GM21619 (cell line): ENCODE results near the gene PPARD.
"Not testable (repeated sequence)": the region's sequence is repeated elsewhere in the genome, so short reads cannot be mapped to it uniquely, and the experiment has no call there.

Experiments used
- ATAC-seq: cut with Tn5 transposase; IDR thresholded peaks from one replicate; pipeline ENCODE4 v1.9.1; 2021; ENCODE audit not compliant: unreplicated experiment

The PPARD gene

GRCh38 chr6:35435074-35435837 is 92.9 kb downstream of the PPARD start:
- no peak for ATAC-seq

DNA sequence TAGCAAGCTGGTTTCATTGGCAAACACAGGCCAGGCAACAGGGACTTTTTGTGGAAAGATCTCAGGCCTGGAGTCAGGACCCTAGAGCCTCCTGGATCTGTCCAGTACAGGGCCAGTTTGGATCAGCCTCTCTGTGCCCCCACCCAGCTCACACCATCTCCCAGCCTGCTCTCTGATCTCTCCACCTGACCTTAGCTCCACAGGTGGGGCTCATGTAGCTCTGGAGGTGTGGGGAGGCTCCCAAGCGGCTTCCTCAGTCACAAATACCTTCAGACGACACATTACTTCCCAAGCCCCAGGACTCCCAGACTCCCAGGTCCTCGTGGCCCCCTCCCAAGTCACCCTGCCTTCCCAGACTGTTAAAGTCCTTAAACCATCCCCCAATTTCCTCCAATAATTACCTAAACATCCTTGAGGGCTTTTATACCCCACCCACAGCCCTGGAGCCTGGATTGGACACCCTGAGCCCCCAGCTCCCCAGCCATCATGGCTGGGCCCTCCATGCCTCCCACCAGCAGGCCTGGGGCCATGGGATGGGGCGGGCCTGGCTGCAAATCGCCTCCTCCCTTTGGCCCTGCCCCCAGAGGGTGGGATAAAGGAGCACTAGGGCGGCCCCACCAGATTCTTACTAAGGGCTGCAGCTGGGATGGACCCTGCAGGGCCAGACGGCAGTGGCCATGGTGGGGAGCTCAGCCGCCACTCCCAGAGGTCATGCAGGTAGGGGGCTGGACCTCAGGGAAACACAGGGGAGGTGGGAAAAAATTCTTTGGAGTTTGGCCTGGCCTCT is 93.9 kb downstream of the PPARD start:
- ATAC-seq: no peak

- ATAC-seq: not testable (repeated sequence)
Measured at GRCh38 chr6:35438378-35439065, 96.2 kb downstream of the PPARD start.

GRCh38 chr6:35439308-35439707 is 97.0 kb downstream of the PPARD start:
- ATAC-seq: no peak

DNA sequence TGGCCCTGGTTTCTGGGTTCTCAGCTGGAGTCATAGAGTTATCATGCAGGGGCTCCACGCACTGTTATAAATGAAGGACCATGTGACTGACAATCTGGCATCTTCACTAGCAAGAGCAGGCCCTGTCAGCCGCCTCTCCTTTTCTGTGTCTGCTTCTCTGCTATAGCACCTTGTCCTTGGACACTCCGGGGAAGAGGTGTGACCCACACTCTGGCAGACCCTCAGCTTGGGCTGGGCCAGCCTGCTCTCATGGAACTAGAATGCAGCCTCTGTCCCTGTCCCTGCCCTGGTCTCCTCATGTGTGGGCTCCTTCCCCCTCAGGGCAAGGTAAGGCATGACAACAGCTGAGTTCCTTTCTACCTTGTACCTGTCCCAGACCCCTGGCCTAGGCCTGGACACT is 98.8 kb downstream of the PPARD start:
- ATAC-seq: no peak

GRCh38 chr6:35441642-35442041 is 99.3 kb downstream of the PPARD start:
- no peak for ATAC-seq

GRCh38 chr6:35442693-35443092 is 100.3 kb downstream of the PPARD start:
- no peak for ATAC-seq

GRCh38 chr6:35443341-35444030 is 101.1 kb downstream of the PPARD start:
- ATAC-seq: no peak

DNA sequence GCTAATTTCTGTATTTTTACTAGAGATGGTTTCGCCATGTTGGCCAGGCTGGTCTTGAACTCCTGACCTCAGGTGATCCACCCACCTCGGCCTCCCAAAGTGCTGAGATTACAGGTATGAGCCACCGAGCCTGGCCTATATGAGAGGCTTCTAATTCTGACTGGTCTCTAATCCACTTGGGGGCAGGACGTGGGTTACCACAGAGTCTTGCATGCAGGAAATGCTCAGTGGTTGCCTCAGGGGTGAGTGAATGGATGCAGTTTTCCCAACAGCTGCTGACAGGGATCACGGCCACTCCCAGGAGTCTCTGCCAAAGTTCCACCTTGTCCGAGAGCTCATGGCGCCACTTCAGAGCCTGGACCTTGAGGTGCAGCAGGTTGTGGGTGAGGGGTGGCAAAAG is 103.3 kb downstream of the PPARD start:
- ATAC-seq: no peak

- ATAC-seq: no peak
Measured at GRCh38 chr6:35448191-35448590, 105.8 kb downstream of the PPARD start.

DNA sequence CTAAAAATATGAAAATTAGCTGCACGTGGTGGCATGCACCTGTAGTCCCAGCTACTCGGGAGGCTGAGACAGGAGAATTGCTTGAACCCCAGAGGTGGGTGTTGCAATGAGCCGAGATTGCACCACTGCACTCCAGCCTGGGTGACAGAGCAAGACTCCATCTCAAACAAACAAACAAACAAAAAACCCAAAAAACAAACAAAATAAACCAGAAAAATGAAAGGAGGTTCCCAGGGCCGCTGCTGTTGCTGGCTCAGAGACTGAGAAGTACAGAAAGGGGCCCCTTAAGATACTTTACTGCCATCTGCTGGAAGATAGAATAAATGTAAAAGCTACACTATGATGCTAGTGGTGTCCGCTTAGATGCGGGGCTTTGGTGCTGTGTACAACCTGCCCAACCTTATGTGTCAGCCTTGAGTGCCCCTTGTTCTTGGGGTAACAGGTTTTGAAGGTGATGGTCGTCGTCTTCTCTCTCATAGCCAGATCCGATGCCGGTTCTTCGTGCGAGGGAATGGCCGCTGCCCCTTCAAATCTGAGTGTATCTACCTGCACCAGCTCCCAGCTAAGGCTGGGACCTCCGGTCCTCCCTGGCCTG is 107.0 kb downstream of the PPARD start:
- no peak for ATAC-seq

DNA sequence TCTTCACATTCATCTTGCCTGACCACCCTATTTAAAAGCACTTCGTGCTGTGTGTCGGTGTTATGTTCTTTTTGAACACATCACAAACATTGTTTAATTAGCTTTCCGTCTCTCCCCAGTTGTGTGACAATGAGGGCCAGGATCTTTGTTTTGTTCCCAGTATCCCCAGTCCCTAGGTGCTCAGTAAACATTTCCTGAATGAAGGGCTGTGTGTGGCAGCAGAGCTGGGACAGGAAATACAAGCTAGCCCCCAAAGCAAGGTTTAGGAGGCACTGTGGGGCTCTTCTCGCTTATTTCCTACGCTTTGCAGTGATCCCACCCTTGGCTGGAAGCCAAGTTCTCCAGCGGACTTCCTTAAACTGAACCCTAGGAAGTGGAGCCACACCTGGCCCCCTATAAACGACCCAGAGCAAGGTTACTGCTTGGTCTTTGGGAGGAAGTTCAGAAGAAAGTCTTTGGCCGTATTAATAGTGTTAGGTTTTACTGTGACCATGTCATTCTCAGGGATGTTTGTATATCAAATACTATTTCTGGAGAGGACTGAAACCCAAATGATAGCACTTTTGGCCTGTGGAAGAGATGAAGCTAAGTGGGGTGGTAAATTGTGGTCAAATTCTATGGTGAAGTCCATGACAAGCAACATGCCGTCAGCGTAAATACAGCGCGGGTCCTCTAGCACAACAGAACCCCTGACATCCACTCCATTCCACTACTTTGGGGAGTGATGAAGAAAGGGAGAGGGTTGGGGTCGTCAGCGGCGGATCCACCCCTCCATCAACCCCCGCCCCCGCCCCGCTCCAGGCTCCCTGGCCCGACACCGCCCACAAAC is 109.2 kb downstream of the PPARD start:
- ATAC-seq: no peak

DNA sequence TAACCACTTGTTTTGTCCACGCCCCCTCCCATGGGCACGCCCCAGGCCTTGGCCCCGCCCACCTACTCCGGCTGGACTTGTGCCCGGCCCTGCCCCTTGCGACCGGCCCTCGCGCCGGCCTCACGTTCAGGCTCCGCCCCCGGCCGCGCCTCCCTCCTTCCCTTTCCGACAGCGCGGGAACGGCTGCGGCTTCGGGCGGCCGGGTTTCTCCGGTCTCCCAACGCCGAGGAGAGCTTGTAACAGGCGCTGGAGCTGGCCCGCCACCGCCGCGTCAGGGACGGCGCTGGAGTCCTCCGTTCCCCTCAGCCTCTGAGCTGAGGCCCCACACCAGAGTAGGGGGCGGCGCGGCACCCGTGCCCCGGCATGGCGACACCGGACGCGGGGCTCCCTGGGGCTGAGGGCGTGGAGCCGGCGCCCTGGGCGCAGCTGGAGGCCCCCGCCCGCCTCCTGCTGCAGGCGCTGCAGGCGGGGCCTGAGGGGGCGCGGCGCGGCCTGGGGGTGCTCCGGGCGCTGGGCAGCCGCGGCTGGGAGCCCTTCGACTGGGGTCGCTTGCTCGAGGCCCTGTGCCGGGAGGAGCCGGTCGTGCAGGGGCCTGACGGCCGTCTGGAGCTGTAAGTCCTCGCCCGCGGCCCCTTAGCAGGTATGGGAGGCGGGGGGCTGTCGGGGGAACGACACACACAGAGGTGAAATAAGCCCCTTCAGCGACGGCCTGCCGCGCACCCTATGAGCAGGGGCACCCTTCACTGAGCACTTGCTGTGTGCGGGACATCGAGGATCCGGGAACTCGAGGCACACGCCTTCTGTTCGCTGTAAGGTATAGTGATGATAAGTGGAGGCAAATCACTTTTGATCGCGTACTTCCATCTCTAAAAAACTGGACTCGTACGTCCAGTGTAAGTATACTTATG is 110.1 kb downstream of the PPARD start, which contains the start of gene FANCE:
Gene FANCE (plus strand): TSS at position 156 of the 908 bp plus-strand sequence. CDS start 208 bp downstream, at position 364.
- ATAC-seq: peak; percentile 87

GRCh38 chr6:35453236-35453635 is 110.9 kb downstream of the PPARD start:
- ATAC-seq: no peak

- no peak for ATAC-seq
Measured at GRCh38 chr6:35454391-35455110, 112.2 kb downstream of the PPARD start.

- no peak for ATAC-seq
Measured at GRCh38 chr6:35457907-35458306, 115.5 kb downstream of the PPARD start.

- no peak for ATAC-seq
Measured at GRCh38 chr6:35461270-35461669, 118.9 kb downstream of the PPARD start.

DNA sequence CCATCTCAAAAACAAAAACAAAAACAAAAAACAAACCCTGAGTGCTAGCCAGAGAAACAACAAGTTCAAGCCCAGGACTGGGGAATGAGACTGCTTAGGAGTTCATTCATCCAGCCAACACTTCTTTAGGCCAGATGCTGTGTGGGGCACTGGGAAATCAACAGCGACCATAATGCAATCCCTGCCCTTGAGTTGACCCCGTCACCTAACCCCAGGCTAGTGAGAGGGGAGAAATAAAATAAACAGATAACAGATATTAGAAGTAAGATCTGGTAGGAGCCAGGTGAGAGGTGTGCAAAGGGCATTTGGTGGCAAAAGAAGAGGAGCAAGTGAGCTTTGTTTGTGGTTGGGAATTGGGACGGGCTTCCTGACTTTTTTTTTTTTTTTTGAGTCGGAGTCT is 120.9 kb downstream of the PPARD start:
- ATAC-seq: no peak
